Neural crest cell (in vitro differentiated cells): ENCODE results near the gene TMEM38A. TPM values are rescaled to one million over a fixed set of nuclear protein-coding genes. Genes with fewer than 3 reads are reported as not detected.
"Not testable (repeated sequence)": the region's sequence is repeated elsewhere in the genome, so short reads cannot be mapped to it uniquely, and the experiment has no call there.

Experiments used
- DNase-seq: peaks from one replicate; pipeline ENCODE4 v3.0.0; 2021; ENCODE audit warnings: low read depth, mixed read lengths, low spot score
- H3K27ac Mint-ChIP-seq: one replicate; pipeline ENCODE4 v1.8.0; 2021; ENCODE audit warnings: mild to moderate bottlenecking, mixed read lengths; ENCODE audit not compliant: unreplicated experiment
- H3K27me3 Mint-ChIP-seq: 2 replicates; pipeline ENCODE4 v1.8.0; 2021; ENCODE audit warnings: low read depth, mild to moderate bottlenecking, mixed read lengths
- H3K36me3 Mint-ChIP-seq: 2 replicates; pipeline ENCODE4 v1.8.0; 2021; ENCODE audit warnings: low read depth, mild to moderate bottlenecking, mixed read lengths
- H3K4me1 Mint-ChIP-seq: 2 replicates; pipeline ENCODE4 v1.8.0; 2021; ENCODE audit warnings: mixed read lengths
- H3K4me3 Mint-ChIP-seq: one replicate; pipeline ENCODE4 v1.8.0; 2021; ENCODE audit warnings: mild to moderate bottlenecking, mixed read lengths
- H3K9me3 Mint-ChIP-seq: 2 replicates; pipeline ENCODE4 v1.8.0; 2021; ENCODE audit warnings: mixed read lengths
- total RNA-seq: library from RNA; stranded (reverse); gene quantifications from 2 replicates; pipeline ENCODE4 v1.2.1, GENCODE V29; 2021
- TF ChIP-seq, protein P1 (sequence below): fragments of 200-600 bp; sonication (generic); conservative IDR thresholded peaks from 2 replicates; pipeline ENCODE4 v1.5.0; 2021; ENCODE audit warnings: antibody characterized with exemption, mild to moderate bottlenecking

The TMEM38A gene
- total RNA-seq, 1 donor from 2014 or later, result 3.4 TPM

GRCh38 chr19:16671652-16672274 lies 10.8 kb downstream of the TMEM38A start:
- TF ChIP-seq, protein P1, sequence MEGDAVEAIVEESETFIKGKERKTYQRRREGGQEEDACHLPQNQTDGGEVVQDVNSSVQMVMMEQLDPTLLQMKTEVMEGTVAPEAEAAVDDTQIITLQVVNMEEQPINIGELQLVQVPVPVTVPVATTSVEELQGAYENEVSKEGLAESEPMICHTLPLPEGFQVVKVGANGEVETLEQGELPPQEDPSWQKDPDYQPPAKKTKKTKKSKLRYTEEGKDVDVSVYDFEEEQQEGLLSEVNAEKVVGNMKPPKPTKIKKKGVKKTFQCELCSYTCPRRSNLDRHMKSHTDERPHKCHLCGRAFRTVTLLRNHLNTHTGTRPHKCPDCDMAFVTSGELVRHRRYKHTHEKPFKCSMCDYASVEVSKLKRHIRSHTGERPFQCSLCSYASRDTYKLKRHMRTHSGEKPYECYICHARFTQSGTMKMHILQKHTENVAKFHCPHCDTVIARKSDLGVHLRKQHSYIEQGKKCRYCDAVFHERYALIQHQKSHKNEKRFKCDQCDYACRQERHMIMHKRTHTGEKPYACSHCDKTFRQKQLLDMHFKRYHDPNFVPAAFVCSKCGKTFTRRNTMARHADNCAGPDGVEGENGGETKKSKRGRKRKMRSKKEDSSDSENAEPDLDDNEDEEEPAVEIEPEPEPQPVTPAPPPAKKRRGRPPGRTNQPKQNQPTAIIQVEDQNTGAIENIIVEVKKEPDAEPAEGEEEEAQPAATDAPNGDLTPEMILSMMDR, result no peak
- Mint-ChIP-seq H3K27me3 (no peaks in the 10 kb centered on the region), H3K4me1 (no peaks in the 10 kb centered on the region), H3K4me3 (no peak overlapping the region), H3K9me3 (no peaks in the 10 kb centered on the region), H3K27ac (no peak overlapping the region), H3K36me3 (no peaks in the 10 kb centered on the region)
- DNase-seq, result no peak

DNA sequence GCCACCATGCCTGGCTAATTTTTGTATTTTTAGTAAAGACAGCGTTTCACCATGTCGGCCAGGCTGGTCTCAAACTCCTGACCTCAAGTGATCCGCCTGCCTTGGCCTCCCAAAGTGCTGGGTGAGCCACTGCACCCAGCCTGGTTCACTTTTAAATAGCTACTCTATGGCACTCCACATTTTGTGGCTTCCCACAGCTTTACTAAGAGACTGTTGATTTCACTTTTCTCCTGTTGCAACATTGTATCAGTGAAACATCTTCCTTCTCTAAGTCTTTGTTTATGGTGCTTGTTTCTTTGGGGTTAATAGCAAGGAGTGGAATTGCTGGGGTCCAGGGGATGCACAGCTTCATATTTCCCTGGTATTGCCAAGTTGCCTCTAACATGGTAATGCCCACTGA lies 12.3 kb downstream of the TMEM38A start:
- Mint-ChIP-seq H3K36me3 (no peaks in the 10 kb centered on the region), H3K4me3 (no peak overlapping the region), H3K27me3 (no peaks in the 10 kb centered on the region), H3K4me1 (no peaks in the 10 kb centered on the region), H3K27ac (no peak overlapping the region), H3K9me3 (no peaks in the 10 kb centered on the region)
- no peak for DNase-seq
- TF ChIP-seq, protein P1, result no peak

DNA sequence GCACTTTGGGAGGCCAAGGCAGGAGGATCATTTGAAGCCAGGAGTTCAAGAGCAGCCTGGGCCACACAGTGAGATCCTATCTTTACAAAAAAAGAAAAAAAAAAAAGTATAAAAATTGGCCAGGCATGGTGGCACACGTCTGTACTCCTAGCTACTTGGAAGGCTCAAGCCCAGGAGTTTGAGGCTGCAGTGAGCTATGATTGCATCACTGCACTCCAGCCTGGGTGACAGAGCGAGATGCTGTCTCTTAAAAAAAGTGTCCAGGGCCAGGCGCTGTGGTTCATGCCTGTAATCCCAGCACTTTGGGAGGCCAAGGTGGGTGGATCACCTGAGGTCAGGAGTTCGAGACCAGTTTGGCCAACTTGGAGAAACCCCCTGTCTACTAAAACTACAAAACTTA lies 12.9 kb downstream of the TMEM38A start:
- not testable (repeated sequence) for H3K36me3 Mint-ChIP-seq, H3K4me3 Mint-ChIP-seq, H3K27ac Mint-ChIP-seq, H3K27me3 Mint-ChIP-seq, DNase-seq, H3K4me1 Mint-ChIP-seq, H3K9me3 Mint-ChIP-seq

DNA sequence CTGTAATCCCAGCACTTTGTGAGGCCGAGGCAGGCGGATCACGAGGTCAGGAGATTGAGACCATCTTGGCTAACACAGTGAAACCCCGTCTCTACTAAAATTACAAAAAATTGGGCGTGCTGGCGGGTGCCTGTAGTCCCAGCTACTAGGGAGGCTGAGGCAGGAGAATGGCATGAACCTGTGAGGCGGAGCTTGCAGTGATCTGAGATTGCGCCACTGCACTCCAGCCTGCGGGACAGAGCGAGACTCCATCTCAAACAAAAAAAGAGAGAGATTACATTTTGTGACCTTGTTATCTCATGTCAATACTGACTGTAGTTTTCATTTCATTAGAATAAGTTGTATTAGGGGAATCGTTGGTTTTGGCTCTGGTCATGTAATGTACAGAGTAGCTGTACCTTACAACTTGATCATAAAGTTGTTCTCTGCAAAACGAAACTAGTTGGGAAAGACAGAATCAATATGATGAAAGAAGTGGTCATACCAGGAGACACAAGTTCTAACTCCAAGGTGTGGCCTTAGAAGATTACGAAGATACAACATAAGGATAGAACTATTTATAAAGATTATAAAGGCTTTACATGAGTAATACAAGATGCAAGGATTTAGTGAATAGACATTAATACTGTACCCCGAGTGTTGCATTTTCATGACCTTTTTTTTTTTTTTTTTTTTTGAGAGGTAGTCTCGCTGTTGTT lies 15.3 kb downstream of the TMEM38A start:
- no peaks in the 10 kb centered on the region for H3K27me3 Mint-ChIP-seq
- H3K4me1 Mint-ChIP-seq, result no peaks in the 10 kb centered on the region
- H3K27ac Mint-ChIP-seq, result no peak overlapping the region
- DNase-seq, result no peak
- no peak overlapping the region for H3K4me3 Mint-ChIP-seq
- TF ChIP-seq, protein P1, result no peak
- peaks cover 5% of the 10 kb centered on the region for H3K36me3 Mint-ChIP-seq
- H3K9me3 Mint-ChIP-seq, result peaks cover 2% of the 10 kb centered on the region

DNA sequence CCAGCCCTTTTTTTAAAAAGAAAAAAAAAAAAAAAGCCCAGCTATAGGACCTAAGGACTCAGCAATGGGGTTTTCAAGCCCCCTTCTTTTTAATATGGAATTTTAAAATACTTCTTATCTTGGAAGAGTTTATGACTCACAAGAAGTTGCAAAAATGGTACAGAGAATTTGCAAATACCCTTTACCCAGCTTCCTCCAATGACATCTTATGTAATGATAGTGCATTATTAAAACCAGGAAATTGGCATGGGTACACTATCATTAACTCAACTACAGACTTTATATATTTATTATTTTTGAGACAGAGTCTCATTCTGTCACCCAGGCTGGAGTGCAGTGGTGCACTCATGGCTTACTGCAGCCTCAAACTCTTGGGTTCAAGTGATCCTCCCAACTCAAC lies 16.1 kb downstream of the TMEM38A start:
- Mint-ChIP-seq H3K4me1 (no peaks in the 10 kb centered on the region), H3K36me3 (peaks cover 8% of the 10 kb centered on the region), H3K4me3 (no peak overlapping the region), H3K27ac (no peak overlapping the region), H3K9me3 (peaks cover 3% of the 10 kb centered on the region), H3K27me3 (no peaks in the 10 kb centered on the region)
- DNase-seq, result no peak
- TF ChIP-seq, protein P1, result no peak

DNA sequence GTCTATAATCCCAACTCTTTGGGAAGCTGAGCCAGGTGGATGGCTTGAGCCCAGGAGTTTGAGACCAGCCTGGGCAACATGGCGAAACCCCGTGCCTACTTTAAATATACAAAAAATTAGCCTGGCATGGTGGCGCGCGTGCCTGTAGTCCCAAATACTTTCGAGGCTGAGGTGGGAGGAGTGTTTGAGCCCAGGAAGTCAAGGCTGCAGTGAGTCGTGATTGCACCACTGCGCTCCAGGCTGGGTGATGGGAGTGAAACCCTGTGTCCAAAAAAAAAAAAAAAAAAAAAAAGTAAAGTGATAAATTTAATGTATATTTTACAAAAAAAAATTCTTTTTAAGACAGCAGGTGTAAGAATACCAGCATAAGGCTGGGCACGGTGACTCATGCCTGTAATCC lies 17.6 kb downstream of the TMEM38A start:
- Mint-ChIP-seq H3K9me3 (peaks cover 3% of the 10 kb centered on the region), H3K27me3 (no peaks in the 10 kb centered on the region), H3K4me1 (no peaks in the 10 kb centered on the region), H3K36me3 (peaks cover 8% of the 10 kb centered on the region), H3K27ac (no peak overlapping the region), H3K4me3 (no peak overlapping the region)
- no peak for DNase-seq
- TF ChIP-seq, protein P1, result no peak
